GM12891 (cell line): Measurements from ENCODE around the gene AAMP.

Experiments used
- PAX5 ChIP-seq: IDR thresholded peaks from 2 replicates; pipeline ENCODE4 v1.6.1; 2011; ENCODE audit warnings: low read length, moderate library complexity, mild to moderate bottlenecking; ENCODE audit not compliant: insufficient read depth, severe bottlenecking
- POLR2A ChIP-seq: IDR thresholded peaks from 2 replicates; pipeline ENCODE4 v1.6.1; 2011; ENCODE audit warnings: low read depth, low read length, control low read depth
- POLR2AphosphoS5 ChIP-seq: IDR thresholded peaks from 2 replicates; pipeline ENCODE4 v1.6.1; 2011; ENCODE audit warnings: low read depth, low read length, control low read depth
- POU2F2 ChIP-seq: IDR thresholded peaks from 2 replicates; pipeline ENCODE4 v1.6.1; 2011; ENCODE audit warnings: low read depth, mild to moderate bottlenecking, control low read depth, low read length, moderate library complexity
- SPI1 ChIP-seq: IDR thresholded peaks from 2 replicates; pipeline ENCODE4 v1.6.1; 2011; ENCODE audit warnings: low read depth, low read length, control low read depth
- TAF1 ChIP-seq: IDR thresholded peaks from 2 replicates; pipeline ENCODE4 v1.6.1; 2011; ENCODE audit warnings: low read depth, low read length, control low read depth

GRCh38 chr2:218273908-218274249 is 3.9 kb upstream of the AAMP start:
- TF ChIP-seq POLR2A (no peak), TAF1 (no peak), POLR2AphosphoS5 (no peak), POU2F2 (no peak), PAX5 (no peak), SPI1 (no peak)
